Liver (tissue), 3 donors: Measurements from ENCODE around the gene SOX5.

ENCODE experiments used
- FOXA1 ChIP-seq: IDR thresholded peaks from 2 replicates; pipeline ENCODE4 v1.6.1; 2016; ENCODE audit warnings: antibody characterized with exemption
- RAD21 ChIP-seq, 2 donors: IDR thresholded peaks; 2 replicates each; pipeline ENCODE4 v1.6.1; 2016; ENCODE audit warnings: antibody characterized with exemption in 2 of 2, mild to moderate bottlenecking in 2 of 2
- SP1 ChIP-seq: IDR thresholded peaks from 2 replicates; pipeline ENCODE4 v1.6.1; 2018; ENCODE audit warnings: antibody characterized with exemption, mild to moderate bottlenecking
- TF ChIP-seq, protein P1 (sequence below): IDR thresholded peaks from 2 replicates; pipeline ENCODE4 v1.6.1; 2016; ENCODE audit warnings: antibody characterized with exemption, mild to moderate bottlenecking
- TF ChIP-seq, protein P2 (sequence below): fragments of 150-350 bp; IDR thresholded peaks from 2 replicates; pipeline ENCODE4 v1.5.1; 2017; ENCODE audit warnings: improper control_type of control experiment, low read depth, low read length; ENCODE audit not compliant: missing input control
- donor health status: healthy.
- donor health status: healthy.

DNA sequence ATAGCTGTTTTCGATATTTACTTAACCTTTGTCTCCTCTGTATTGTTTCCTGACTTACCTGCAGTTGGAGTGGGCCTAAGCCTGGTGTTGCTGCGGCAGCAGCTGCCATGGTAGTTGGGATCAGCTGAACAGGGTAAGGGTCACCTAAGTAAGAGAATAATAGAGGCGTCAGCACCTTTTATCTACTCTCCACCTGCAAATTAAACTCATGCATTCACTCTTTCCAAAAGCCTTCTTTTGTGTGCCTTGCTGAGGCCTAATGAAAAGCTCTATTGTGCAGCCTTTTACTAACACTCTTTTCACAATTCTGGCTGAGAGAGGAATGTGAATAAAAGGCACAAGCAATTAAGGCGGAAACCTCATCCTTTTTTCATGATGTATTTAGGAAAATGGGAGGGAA lies 308.7 kb downstream of the SOX5 start:
- TF ChIP-seq, protein P1, sequence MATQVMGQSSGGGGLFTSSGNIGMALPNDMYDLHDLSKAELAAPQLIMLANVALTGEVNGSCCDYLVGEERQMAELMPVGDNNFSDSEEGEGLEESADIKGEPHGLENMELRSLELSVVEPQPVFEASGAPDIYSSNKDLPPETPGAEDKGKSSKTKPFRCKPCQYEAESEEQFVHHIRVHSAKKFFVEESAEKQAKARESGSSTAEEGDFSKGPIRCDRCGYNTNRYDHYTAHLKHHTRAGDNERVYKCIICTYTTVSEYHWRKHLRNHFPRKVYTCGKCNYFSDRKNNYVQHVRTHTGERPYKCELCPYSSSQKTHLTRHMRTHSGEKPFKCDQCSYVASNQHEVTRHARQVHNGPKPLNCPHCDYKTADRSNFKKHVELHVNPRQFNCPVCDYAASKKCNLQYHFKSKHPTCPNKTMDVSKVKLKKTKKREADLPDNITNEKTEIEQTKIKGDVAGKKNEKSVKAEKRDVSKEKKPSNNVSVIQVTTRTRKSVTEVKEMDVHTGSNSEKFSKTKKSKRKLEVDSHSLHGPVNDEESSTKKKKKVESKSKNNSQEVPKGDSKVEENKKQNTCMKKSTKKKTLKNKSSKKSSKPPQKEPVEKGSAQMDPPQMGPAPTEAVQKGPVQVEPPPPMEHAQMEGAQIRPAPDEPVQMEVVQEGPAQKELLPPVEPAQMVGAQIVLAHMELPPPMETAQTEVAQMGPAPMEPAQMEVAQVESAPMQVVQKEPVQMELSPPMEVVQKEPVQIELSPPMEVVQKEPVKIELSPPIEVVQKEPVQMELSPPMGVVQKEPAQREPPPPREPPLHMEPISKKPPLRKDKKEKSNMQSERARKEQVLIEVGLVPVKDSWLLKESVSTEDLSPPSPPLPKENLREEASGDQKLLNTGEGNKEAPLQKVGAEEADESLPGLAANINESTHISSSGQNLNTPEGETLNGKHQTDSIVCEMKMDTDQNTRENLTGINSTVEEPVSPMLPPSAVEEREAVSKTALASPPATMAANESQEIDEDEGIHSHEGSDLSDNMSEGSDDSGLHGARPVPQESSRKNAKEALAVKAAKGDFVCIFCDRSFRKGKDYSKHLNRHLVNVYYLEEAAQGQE, result no peak
- TF ChIP-seq, protein P2, sequence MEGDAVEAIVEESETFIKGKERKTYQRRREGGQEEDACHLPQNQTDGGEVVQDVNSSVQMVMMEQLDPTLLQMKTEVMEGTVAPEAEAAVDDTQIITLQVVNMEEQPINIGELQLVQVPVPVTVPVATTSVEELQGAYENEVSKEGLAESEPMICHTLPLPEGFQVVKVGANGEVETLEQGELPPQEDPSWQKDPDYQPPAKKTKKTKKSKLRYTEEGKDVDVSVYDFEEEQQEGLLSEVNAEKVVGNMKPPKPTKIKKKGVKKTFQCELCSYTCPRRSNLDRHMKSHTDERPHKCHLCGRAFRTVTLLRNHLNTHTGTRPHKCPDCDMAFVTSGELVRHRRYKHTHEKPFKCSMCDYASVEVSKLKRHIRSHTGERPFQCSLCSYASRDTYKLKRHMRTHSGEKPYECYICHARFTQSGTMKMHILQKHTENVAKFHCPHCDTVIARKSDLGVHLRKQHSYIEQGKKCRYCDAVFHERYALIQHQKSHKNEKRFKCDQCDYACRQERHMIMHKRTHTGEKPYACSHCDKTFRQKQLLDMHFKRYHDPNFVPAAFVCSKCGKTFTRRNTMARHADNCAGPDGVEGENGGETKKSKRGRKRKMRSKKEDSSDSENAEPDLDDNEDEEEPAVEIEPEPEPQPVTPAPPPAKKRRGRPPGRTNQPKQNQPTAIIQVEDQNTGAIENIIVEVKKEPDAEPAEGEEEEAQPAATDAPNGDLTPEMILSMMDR, result no peak
- TF ChIP-seq SP1 (no peak), RAD21 (IDR thresholded peaks at IDR 0.05) (no peak), FOXA1 (no peak)
